ENCODE data around the gene GNAI2.

DNA sequence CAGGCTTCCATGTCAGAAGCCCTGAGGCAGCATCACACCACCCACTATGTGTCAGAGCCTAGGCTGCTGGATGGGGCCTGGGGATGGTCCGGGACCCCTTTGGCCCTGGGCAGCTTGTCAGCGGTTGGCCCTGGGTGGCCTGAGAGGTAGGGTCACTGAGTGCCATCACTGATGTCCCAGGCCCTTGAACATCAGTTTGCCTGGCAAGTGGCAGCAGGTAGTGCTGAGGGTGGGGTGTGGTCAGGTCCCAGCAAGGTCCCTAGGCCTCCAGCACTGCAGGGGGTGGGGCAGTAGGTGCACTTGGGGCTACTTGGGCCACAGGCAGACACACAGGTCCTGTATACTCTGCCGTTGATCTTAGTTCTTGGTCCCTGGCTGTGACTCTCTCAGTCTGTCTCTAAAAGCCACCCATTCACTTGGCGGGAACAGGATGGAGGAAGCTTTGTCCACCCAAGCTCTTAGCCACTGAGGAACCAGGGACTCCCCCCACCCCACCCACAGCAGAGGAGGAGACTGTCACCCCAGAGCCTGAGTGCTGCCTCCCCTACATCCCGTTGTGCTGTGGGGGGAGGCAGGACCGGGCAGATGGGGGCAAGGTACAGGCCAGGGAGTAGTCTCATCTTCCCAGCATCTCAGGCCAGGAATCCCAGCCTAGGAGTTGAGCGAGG is 5.8 kb downstream of the GNAI2 start:
- TF ChIP-seq, protein P1, sequence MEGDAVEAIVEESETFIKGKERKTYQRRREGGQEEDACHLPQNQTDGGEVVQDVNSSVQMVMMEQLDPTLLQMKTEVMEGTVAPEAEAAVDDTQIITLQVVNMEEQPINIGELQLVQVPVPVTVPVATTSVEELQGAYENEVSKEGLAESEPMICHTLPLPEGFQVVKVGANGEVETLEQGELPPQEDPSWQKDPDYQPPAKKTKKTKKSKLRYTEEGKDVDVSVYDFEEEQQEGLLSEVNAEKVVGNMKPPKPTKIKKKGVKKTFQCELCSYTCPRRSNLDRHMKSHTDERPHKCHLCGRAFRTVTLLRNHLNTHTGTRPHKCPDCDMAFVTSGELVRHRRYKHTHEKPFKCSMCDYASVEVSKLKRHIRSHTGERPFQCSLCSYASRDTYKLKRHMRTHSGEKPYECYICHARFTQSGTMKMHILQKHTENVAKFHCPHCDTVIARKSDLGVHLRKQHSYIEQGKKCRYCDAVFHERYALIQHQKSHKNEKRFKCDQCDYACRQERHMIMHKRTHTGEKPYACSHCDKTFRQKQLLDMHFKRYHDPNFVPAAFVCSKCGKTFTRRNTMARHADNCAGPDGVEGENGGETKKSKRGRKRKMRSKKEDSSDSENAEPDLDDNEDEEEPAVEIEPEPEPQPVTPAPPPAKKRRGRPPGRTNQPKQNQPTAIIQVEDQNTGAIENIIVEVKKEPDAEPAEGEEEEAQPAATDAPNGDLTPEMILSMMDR (IDR thresholded peaks at IDR 0.05) = no peak
- TF ChIP-seq POLR2A (IDR thresholded peaks at IDR 0.05) = no peak
- TF ChIP-seq POLR2AphosphoS5 (IDR thresholded peaks at IDR 0.05) = no peak
- no peak for TF ChIP-seq EP300 (IDR thresholded peaks at IDR 0.05)

All from stomach (tissue), 4 donors.